Adipocyte (in vitro differentiated cells): Measurements from ENCODE around the gene CRMP1.

ENCODE experiments used
- DNase-seq: peaks from one replicate; pipeline ENCODE4 v3.0.0-alpha.2; 2015; ENCODE audit warnings: low read depth
- H3K27me3 ChIP-seq: replicated peaks from 2 replicates; pipeline ENCODE4 v1.7.0; 2013; ENCODE audit warnings: mild to moderate bottlenecking, low read length, moderate library complexity; ENCODE audit not compliant: control insufficient read depth, insufficient read depth
- H3K36me3 ChIP-seq: 2 replicates; pipeline ENCODE4 v1.7.0; 2013; ENCODE audit warnings: low read length, mild to moderate bottlenecking, moderate library complexity; ENCODE audit not compliant: control insufficient read depth, insufficient read depth, severe bottlenecking
- H3K4me1 ChIP-seq: 2 replicates; pipeline ENCODE4 v1.7.0; 2013; ENCODE audit warnings: mild to moderate bottlenecking, low read length, moderate library complexity; ENCODE audit not compliant: control insufficient read depth, insufficient read depth
- H3K4me3 ChIP-seq: 2 replicates; pipeline ENCODE4 v1.7.0; 2013; ENCODE audit warnings: mild to moderate bottlenecking, low read length, moderate library complexity
- H3K9ac ChIP-seq: 2 replicates; pipeline ENCODE4 v1.7.0; 2013; ENCODE audit warnings: mild to moderate bottlenecking, low read length, moderate library complexity
- H3K9me3 ChIP-seq: 2 replicates; pipeline ENCODE4 v1.7.0; 2013; ENCODE audit warnings: mild to moderate bottlenecking, low read length, moderate library complexity; ENCODE audit not compliant: control insufficient read depth

CRMP1 gene

GRCh38 chr4:5895287-5895686, 2.4 kb upstream of the CRMP1 start:
- Histone ChIP-seq H3K27me3 (peaks cover 63% of the 10 kb centered on the region), H3K4me3 (no peak overlapping the region)
- DNase-seq = no peak

GRCh38 chr4:5894266-5894665, 1.4 kb upstream of the CRMP1 start:
- Histone ChIP-seq H3K36me3 (no peaks in the 10 kb centered on the region), H3K4me3 (no peak overlapping the region), H3K27me3 (peaks cover 71% of the 10 kb centered on the region), H3K4me1 (no peaks in the 10 kb centered on the region), H3K9ac (no peak overlapping the region), H3K9me3 (peaks cover 12% of the 10 kb centered on the region)
- no peak for DNase-seq

More at GRCh38 chr4:5895287-5895686, 2.4 kb upstream of the CRMP1 start:
- H3K9me3 ChIP-seq = peaks cover 12% of the 10 kb centered on the region
- no peaks in the 10 kb centered on the region for H3K4me1 ChIP-seq
- H3K9ac ChIP-seq = no peak overlapping the region
- H3K36me3 ChIP-seq = no peaks in the 10 kb centered on the region

- H3K27me3 ChIP-seq = peaks cover 74% of the 10 kb centered on the region
- no peaks in the 10 kb centered on the region for H3K36me3 ChIP-seq
- no peak overlapping the region for H3K4me3 ChIP-seq
- DNase-seq = no peak
- no peaks in the 10 kb centered on the region for H3K4me1 ChIP-seq
- H3K9me3 ChIP-seq = peaks cover 12% of the 10 kb centered on the region
- H3K9ac ChIP-seq = no peak overlapping the region
Measured at GRCh38 chr4:5893591-5893990, 705 bp upstream of the CRMP1 start.

- Histone ChIP-seq H3K27me3 (peaks cover 73% of the 10 kb centered on the region), H3K4me1 (no peaks in the 10 kb centered on the region), H3K9me3 (peaks cover 12% of the 10 kb centered on the region), H3K9ac (no peak overlapping the region), H3K4me3 (no peak overlapping the region), H3K36me3 (no peaks in the 10 kb centered on the region)
- no peak for DNase-seq
Measured at GRCh38 chr4:5892323-5893003, 423 bp downstream of the CRMP1 start.

GRCh38 chr4:5891563-5892322, 1.1 kb downstream of the CRMP1 start:
- H3K9me3 ChIP-seq = peaks cover 5% of the 10 kb centered on the region
- no peaks in the 10 kb centered on the region for H3K36me3 ChIP-seq
- peaks cover 75% of the 10 kb centered on the region for H3K27me3 ChIP-seq
- DNase-seq = no peak
- H3K9ac ChIP-seq = no peak overlapping the region
- H3K4me1 ChIP-seq = no peaks in the 10 kb centered on the region
- H3K4me3 ChIP-seq = no peak overlapping the region

- peaks cover 78% of the 10 kb centered on the region for H3K27me3 ChIP-seq
- no peak overlapping the region for H3K4me3 ChIP-seq
- H3K4me1 ChIP-seq = no peaks in the 10 kb centered on the region
- DNase-seq = no peak
- no peak overlapping the region for H3K9ac ChIP-seq
- H3K36me3 ChIP-seq = no peaks in the 10 kb centered on the region
- no peaks in the 10 kb centered on the region for H3K9me3 ChIP-seq
Measured at GRCh38 chr4:5890063-5890727, 2.7 kb downstream of the CRMP1 start.

- Histone ChIP-seq H3K9ac (no peak overlapping the region), H3K4me3 (no peak overlapping the region), H3K27me3 (peaks cover 70% of the 10 kb centered on the region), H3K9me3 (no peaks in the 10 kb centered on the region), H3K4me1 (no peaks in the 10 kb centered on the region), H3K36me3 (no peaks in the 10 kb centered on the region)
- DNase-seq = no peak
Measured at GRCh38 chr4:5889002-5889696, 3.7 kb downstream of the CRMP1 start.

- no peak overlapping the region for H3K9ac ChIP-seq
- H3K36me3 ChIP-seq = no peaks in the 10 kb centered on the region
- no peak overlapping the region for H3K4me3 ChIP-seq
- no peaks in the 10 kb centered on the region for H3K9me3 ChIP-seq
- no peaks in the 10 kb centered on the region for H3K4me1 ChIP-seq
- peak; percentile 4 for DNase-seq
- H3K27me3 ChIP-seq = peaks cover 62% of the 10 kb centered on the region
Measured at GRCh38 chr4:5888222-5889001, 4.5 kb downstream of the CRMP1 start.

- Histone ChIP-seq H3K9ac (no peak overlapping the region), H3K27me3 (peaks cover 63% of the 10 kb centered on the region), H3K4me3 (no peak overlapping the region), H3K9me3 (no peaks in the 10 kb centered on the region), H3K4me1 (no peaks in the 10 kb centered on the region), H3K36me3 (no peaks in the 10 kb centered on the region)
- no peak for DNase-seq
Measured at GRCh38 chr4:5887361-5888221, 5.3 kb downstream of the CRMP1 start.

GRCh38 chr4:5887011-5887360, 5.9 kb downstream of the CRMP1 start:
- Histone ChIP-seq H3K9me3 (peaks cover 2% of the 10 kb centered on the region), H3K27me3 (peaks cover 64% of the 10 kb centered on the region), H3K36me3 (no peaks in the 10 kb centered on the region), H3K4me1 (no peaks in the 10 kb centered on the region), H3K4me3 (no peak overlapping the region), H3K9ac (no peak overlapping the region)
- no peak for DNase-seq
